Measurements from ENCODE around the gene SLC7A1.

- TF ChIP-seq CTCF (IDR thresholded peaks at IDR 0.05; ENCODE audit: extremely low read depth in 1 of 2, insufficient read depth in 1 of 2, low read depth in 1 of 2, low read length in 2 of 2) (no peak), MYC (IDR thresholded peaks at IDR 0.05; ENCODE audit: low read depth, low read length) (no peak), POLR2A (IDR thresholded peaks at IDR 0.05; ENCODE audit: low read depth, low read length) (no peak)
Observed at GRCh38 chr13:29556742-29557141, 38.7 kb downstream of the SLC7A1 start.

Data from endothelial cell of umbilical vein (primary cell).